HG02943 (cell line): ENCODE measurements around the gene IGF1R.

Experiments used
- ATAC-seq: cut with Tn5 transposase; IDR thresholded peaks from one replicate; pipeline ENCODE4 v1.9.1; 2021; ENCODE audit warnings: mild to moderate bottlenecking, low read depth, moderate library complexity; ENCODE audit not compliant: unreplicated experiment

Gene IGF1R

GRCh38 chr15:98787936-98788757 lies 139.8 kb downstream of the IGF1R start:
- ATAC-seq: no peak

GRCh38 chr15:98789020-98789419 lies 140.7 kb downstream of the IGF1R start:
- no peak for ATAC-seq

- no peak for ATAC-seq
Observed at GRCh38 chr15:98790270-98790669, 141.9 kb downstream of the IGF1R start.

GRCh38 chr15:98791046-98791701 lies 142.8 kb downstream of the IGF1R start:
- ATAC-seq: no peak

- no peak for ATAC-seq
Observed at GRCh38 chr15:98792117-98792516, 143.8 kb downstream of the IGF1R start.

GRCh38 chr15:98794211-98794610 lies 145.9 kb downstream of the IGF1R start:
- ATAC-seq: no peak

GRCh38 chr15:98794748-98795147 lies 146.4 kb downstream of the IGF1R start:
- ATAC-seq: no peak

- no peak for ATAC-seq
Observed at GRCh38 chr15:98795980-98796379, 147.6 kb downstream of the IGF1R start.

- ATAC-seq: no peak
Observed at GRCh38 chr15:98796685-98797357, 148.5 kb downstream of the IGF1R start.

GRCh38 chr15:98798375-98798893 lies 150.1 kb downstream of the IGF1R start:
- ATAC-seq: no peak

GRCh38 chr15:98799461-98800390 lies 151.4 kb downstream of the IGF1R start:
- ATAC-seq: no peak

- ATAC-seq: no peak
Observed at GRCh38 chr15:98800437-98801233, 152.3 kb downstream of the IGF1R start.

- no peak for ATAC-seq
Observed at GRCh38 chr15:98801234-98801561, 152.9 kb downstream of the IGF1R start.

- ATAC-seq: no peak
Observed at GRCh38 chr15:98802187-98802586, 153.8 kb downstream of the IGF1R start.

- ATAC-seq: no peak
Observed at GRCh38 chr15:98803228-98804056, 155.1 kb downstream of the IGF1R start.

GRCh38 chr15:98804057-98804380 lies 155.7 kb downstream of the IGF1R start:
- ATAC-seq: no peak

GRCh38 chr15:98805434-98806274 lies 157.3 kb downstream of the IGF1R start:
- ATAC-seq: no peak
